Liver (tissue), 9 donors: ENCODE data around the gene TEX53. TPM values are rescaled to one million over a fixed set of nuclear protein-coding genes. Genes with fewer than 3 reads are reported as not detected.

Experiments used
- DNase-seq: peaks from one replicate; pipeline ENCODE4 v3.0.0-alpha.2; 2017; ENCODE audit warnings: low spot score
- H3K27ac ChIP-seq, 2 donors: one replicate each; pipeline ENCODE4 v1.7.0; 2013; ENCODE audit warnings: inconsistent platforms in 2 of 2, low read length in 2 of 2, control low read depth in 1 of 2, low read depth in 1 of 2, mild to moderate bottlenecking in 1 of 2
- H3K27me3 ChIP-seq, 4 donors: one replicate each; pipeline versions ENCODE4 v1.6.1 to v1.7.0; 2013; ENCODE audit warnings: low read length in 3 of 4, inconsistent platforms in 1 of 4, mild to moderate bottlenecking in 1 of 4, moderate library complexity in 1 of 4; ENCODE audit not compliant: control insufficient read depth in 4 of 4, insufficient read depth in 4 of 4
- H3K36me3 ChIP-seq, 4 donors: one replicate each; pipeline versions ENCODE4 v1.6.1 to v1.7.0; 2013; ENCODE audit warnings: low read length in 3 of 4, mild to moderate bottlenecking in 3 of 4, low read depth in 1 of 4, moderate library complexity in 1 of 4; ENCODE audit not compliant: control insufficient read depth in 4 of 4, insufficient read depth in 3 of 4
- H3K4me1 ChIP-seq, 4 donors: one replicate each; pipeline versions ENCODE4 v1.6.1 to v1.7.0; 2013; ENCODE audit warnings: low read length in 3 of 4, mild to moderate bottlenecking in 3 of 4, moderate library complexity in 1 of 4; ENCODE audit not compliant: control insufficient read depth in 4 of 4, insufficient read depth in 4 of 4
- H3K4me3 ChIP-seq, 3 donors: one replicate each; pipeline versions ENCODE4 v1.6.1 to v1.7.0; 2013; ENCODE audit warnings: low read length in 3 of 3, control low read depth in 1 of 3, low read depth in 1 of 3, mild to moderate bottlenecking in 1 of 3
- H3K9ac ChIP-seq, 2 donors: one replicate each; pipeline ENCODE4 v1.7.0; 2013; ENCODE audit warnings: low read length in 2 of 2, mild to moderate bottlenecking in 2 of 2, moderate library complexity in 2 of 2, control low read depth in 1 of 2, low read depth in 1 of 2
- H3K9me3 ChIP-seq, 4 donors: one replicate each; pipeline versions ENCODE4 v1.6.1 to v1.7.0; 2013; ENCODE audit warnings: low read length in 3 of 4; ENCODE audit not compliant: control insufficient read depth in 4 of 4
- ATF3 ChIP-seq: IDR thresholded peaks from 2 replicates; pipeline ENCODE4 v1.6.1; 2016; ENCODE audit warnings: antibody characterized with exemption
- EGR1 ChIP-seq, 2 donors: IDR thresholded peaks; 2 replicates each; pipeline ENCODE4 v1.6.1; 2016 to 2018; ENCODE audit warnings: antibody characterized with exemption in 2 of 2, low read depth in 2 of 2
- FOXA2 ChIP-seq: IDR thresholded peaks from 2 replicates; pipeline ENCODE4 v1.6.1; 2016; ENCODE audit warnings: antibody characterized with exemption
- GABPA ChIP-seq, 2 donors: IDR thresholded peaks in 1 of 2; conservative IDR thresholded peaks in 1 of 2; 2 replicates each; pipeline ENCODE4 v1.6.1; 2016; ENCODE audit warnings: antibody characterized with exemption in 2 of 2, mild to moderate bottlenecking in 1 of 2, moderate library complexity in 1 of 2
- HNF4A ChIP-seq, 2 donors: conservative IDR thresholded peaks; 2 replicates each; pipeline ENCODE4 v1.6.1; 2016; ENCODE audit warnings: antibody characterized with exemption in 2 of 2, mild to moderate bottlenecking in 2 of 2
- HNF4G ChIP-seq: IDR thresholded peaks from 2 replicates; pipeline ENCODE4 v1.6.1; 2016; ENCODE audit warnings: antibody characterized with exemption
- JUND ChIP-seq, 2 donors: IDR thresholded peaks; 2 replicates each; pipeline ENCODE4 v1.6.1; 2016; ENCODE audit warnings: antibody characterized with exemption in 2 of 2
- MAX ChIP-seq: IDR thresholded peaks from 2 replicates; pipeline ENCODE4 v1.6.1; 2016; ENCODE audit warnings: antibody characterized with exemption
- RAD21 ChIP-seq, 2 donors: IDR thresholded peaks; 2 replicates each; pipeline ENCODE4 v1.6.1; 2016; ENCODE audit warnings: antibody characterized with exemption in 2 of 2, mild to moderate bottlenecking in 2 of 2
- SP1 ChIP-seq: IDR thresholded peaks from 2 replicates; pipeline ENCODE4 v1.6.1; 2018; ENCODE audit warnings: antibody characterized with exemption, mild to moderate bottlenecking
- YY1 ChIP-seq: IDR thresholded peaks from 2 replicates; pipeline ENCODE4 v1.6.1; 2016; ENCODE audit warnings: antibody characterized with exemption, mild to moderate bottlenecking
- ZBTB33 ChIP-seq: IDR thresholded peaks from 2 replicates; pipeline ENCODE4 v1.6.1; 2016; ENCODE audit warnings: antibody characterized with exemption
- WGBS: extraction: QIAGEN DNeasy Blood & Tissue Kit; methylation state at CpG from one replicate; pipeline ENCODE4 v1.1.7; 2013; 5-methylcytosine and 5-hydroxymethylcytosine counted together
- polyA plus RNA-seq, 2 donors: library from polyadenylated mRNA; stranded (reverse) in 1 of 2; unstranded in 1 of 2; fragments of 200-250 nt in 1 of 2; fragments of >200 nt in 1 of 2; fragmentation: Nextera tagmentation in 1 of 2; extraction: Ambion mirVana in 1 of 2; gene quantifications; one replicate each; pipeline versions ENCODE4 v1.2.1 to v1.2.3, GENCODE V29; 2013 to 2015
- total RNA-seq, 2 donors: library from RNA; depleted of rRNA; stranded (reverse); fragments of >200 nt; gene quantifications; one replicate each; pipeline ENCODE4 v1.2.3, GENCODE V29; 2014
- donor health status: healthy.
- donor health status: healthy.
- donor health status: healthy.
- donor health status: healthy.
- donor health status: healthy.

The TEX53 gene
- total and polyA plus RNA-seq, 4 donors, result not detected

- H3K36me3 ChIP-seq, result peaks cover 0 to 30% (median 17%) of the 10 kb centered on the region in 4 donors
Observed at GRCh38 chr9:114629563-114630090, 28.0 kb downstream of the TEX53 start.

GRCh38 chr9:114627553-114627952, 30.1 kb downstream of the TEX53 start:
- H3K27me3 ChIP-seq, result no peaks in the 10 kb centered on the region
- 97% methylated on average over 1 of the region's 1 CpG for WGBS
- H3K4me3 ChIP-seq, result no peak overlapping the region
- no peak overlapping the region for H3K27ac ChIP-seq
- TF ChIP-seq FOXA2, result no peak
- TF ChIP-seq GABPA (IDR thresholded peaks at IDR 0.05 in 1 of 2, conservative IDR thresholded peaks at IDR 0.05 in 1 of 2), result no peak
- TF ChIP-seq ZBTB33, result no peak
- no peak for TF ChIP-seq RAD21 (IDR thresholded peaks at IDR 0.05)
- H3K4me1 ChIP-seq, result no peaks in the 10 kb centered on the region
- no peak for DNase-seq
- H3K36me3 ChIP-seq, result peaks cover 0 to 22% (median 15%) of the 10 kb centered on the region in 4 donors
- no peak overlapping the region for H3K9ac ChIP-seq
- H3K9me3 ChIP-seq, result no peaks in the 10 kb centered on the region

More at GRCh38 chr9:114629563-114630090, 28.0 kb downstream of the TEX53 start:
- DNase-seq, result no peak
- Histone ChIP-seq H3K27ac (no peak overlapping the region), H3K9me3 (no peaks in the 10 kb centered on the region), H3K4me1 (no peaks in the 10 kb centered on the region), H3K9ac (no peak overlapping the region), H3K27me3 (no peaks in the 10 kb centered on the region), H3K4me3 (no peak overlapping the region)
- TF ChIP-seq SP1, result no peak
- TF ChIP-seq JUND (IDR thresholded peaks at IDR 0.05), result no peak
- TF ChIP-seq MAX, result no peak
- TF ChIP-seq ZBTB33, result no peak
- WGBS, result 92% methylated on average over 7 of the region's 7 CpGs

GRCh38 chr9:114626415-114627020, 31.1 kb downstream of the TEX53 start:
- H3K27ac ChIP-seq, result no peak overlapping the region
- H3K4me1 ChIP-seq, result no peaks in the 10 kb centered on the region
- H3K27me3 ChIP-seq, result no peaks in the 10 kb centered on the region
- H3K4me3 ChIP-seq, result no peak overlapping the region
- H3K9me3 ChIP-seq, result no peaks in the 10 kb centered on the region
- 95% methylated on average over 4 of the region's 4 CpGs for WGBS
- TF ChIP-seq HNF4A (conservative IDR thresholded peaks at IDR 0.05) (no peak), YY1 (no peak), SP1 (no peak), HNF4G (no peak), ATF3 (no peak), RAD21 (IDR thresholded peaks at IDR 0.05) (no peak), EGR1 (IDR thresholded peaks at IDR 0.05; ENCODE audit: low read depth in 2 of 2) (no peak)
- H3K36me3 ChIP-seq, result peaks cover 0 to 22% (median 12%) of the 10 kb centered on the region in 4 donors
- no peak overlapping the region for H3K9ac ChIP-seq
- no peak for DNase-seq
